Measurements from ENCODE around the gene HPSE2.

The HPSE2 gene

GRCh38 chr10:98831391-98831790 is 404.3 kb downstream of the HPSE2 start:
- no peak for DNase-seq

- DNase-seq: no peak
Measured at GRCh38 chr10:98825741-98826140, 409.9 kb downstream of the HPSE2 start.

- DNase-seq: no peak
Measured at GRCh38 chr10:98817396-98817795, 418.3 kb downstream of the HPSE2 start.

- DNase-seq: no peak
Measured at GRCh38 chr10:98815039-98815885, 420.4 kb downstream of the HPSE2 start.

GRCh38 chr10:98814470-98814869 is 421.2 kb downstream of the HPSE2 start:
- DNase-seq: no peak

- no peak for DNase-seq
Measured at GRCh38 chr10:98808282-98808892, 427.3 kb downstream of the HPSE2 start.

- DNase-seq: no peak
Measured at GRCh38 chr10:98800263-98800662, 435.4 kb downstream of the HPSE2 start.

- no peak for DNase-seq
Measured at GRCh38 chr10:98795467-98795866, 440.2 kb downstream of the HPSE2 start.

- no peak for DNase-seq
Measured at GRCh38 chr10:98790817-98791216, 444.8 kb downstream of the HPSE2 start.

- DNase-seq: no peak
Measured at GRCh38 chr10:98778277-98778759, 457.3 kb downstream of the HPSE2 start.

- no peak for DNase-seq
Measured at GRCh38 chr10:98758463-98758862, 477.2 kb downstream of the HPSE2 start.

- no peak for DNase-seq
Measured at GRCh38 chr10:98748298-98748697, 487.4 kb downstream of the HPSE2 start.

GRCh38 chr10:98745645-98746044 is 490.0 kb downstream of the HPSE2 start:
- no peak for DNase-seq

- DNase-seq: no peak
Measured at GRCh38 chr10:98720551-98720950, 515.1 kb downstream of the HPSE2 start.

- no peak for DNase-seq
Measured at GRCh38 chr10:98713586-98713985, 522.1 kb downstream of the HPSE2 start.

GRCh38 chr10:98696516-98696915 is 539.1 kb downstream of the HPSE2 start:
- DNase-seq: no peak

- no peak for DNase-seq
Measured at GRCh38 chr10:98694883-98695282, 540.8 kb downstream of the HPSE2 start.

- DNase-seq: no peak
Measured at GRCh38 chr10:98694014-98694413, 541.6 kb downstream of the HPSE2 start.

GRCh38 chr10:98687685-98688084 is 548.0 kb downstream of the HPSE2 start:
- DNase-seq: no peak

- no peak for DNase-seq
Measured at GRCh38 chr10:98684019-98684899, 551.4 kb downstream of the HPSE2 start.

GRCh38 chr10:98676895-98677294 is 558.8 kb downstream of the HPSE2 start:
- DNase-seq: no peak

GRCh38 chr10:98675902-98676301 is 559.8 kb downstream of the HPSE2 start:
- DNase-seq: no peak

GRCh38 chr10:98673171-98673782 is 562.4 kb downstream of the HPSE2 start:
- no peak for DNase-seq
